H54 (cell line): ENCODE data around the gene DGCR2.
A peak's percentile ranks its signal among the peaks of the same experiment; 100 is the strongest.

ENCODE experiments used
- DNase-seq: peaks from one replicate; pipeline ENCODE4 v3.0.0; 2011; ENCODE audit warnings: low spot score, mixed read lengths; ENCODE audit not compliant: insufficient read length
- FAIRE-seq: peaks from 3 replicates; lab custom pipeline; 2011; peaks lifted over from hg19 to GRCh38; lab: Jason Lieb, UNC
- POLR2A ChIP-seq: IDR thresholded peaks from 2 replicates; pipeline ENCODE4 v1.6.1; 2011; ENCODE audit warnings: low read depth, mild to moderate bottlenecking, low read length

DGCR2 gene

DNA sequence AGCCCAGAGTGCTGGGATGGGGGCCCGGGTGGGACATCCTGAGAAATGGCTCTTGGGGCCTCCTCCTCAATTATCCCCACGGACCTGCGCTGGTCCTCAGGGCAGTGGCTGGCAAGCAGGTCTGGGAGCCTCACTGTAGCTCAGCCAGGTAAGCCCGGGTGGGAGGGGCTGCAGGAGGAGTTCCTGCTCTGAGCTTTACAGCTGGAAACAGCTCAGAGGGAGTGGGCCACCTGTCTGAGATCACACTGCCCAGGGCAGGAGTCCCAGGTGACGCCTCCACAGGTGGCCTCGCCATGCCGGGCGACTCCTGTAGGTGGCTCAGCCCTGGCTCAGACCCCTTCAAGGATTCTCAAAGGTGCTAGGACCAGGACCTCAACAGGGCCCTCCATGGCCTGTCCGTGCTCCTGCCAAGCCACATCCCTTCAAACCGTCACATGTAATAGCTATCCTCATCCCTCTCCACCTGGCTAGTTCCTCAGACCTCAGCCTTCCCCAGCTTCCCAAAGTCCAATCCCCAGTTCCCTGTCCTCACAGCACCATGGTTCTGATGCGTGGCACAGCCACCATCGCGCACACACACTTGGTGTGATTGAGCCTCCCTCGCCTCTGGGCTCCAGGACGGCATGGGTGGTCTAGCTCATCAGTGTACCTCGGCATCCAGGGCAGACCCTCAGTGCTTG is 5.3 kb upstream of the DGCR2 start:
- DNase-seq (no peak), FAIRE-seq (no peak)
- no peak for TF ChIP-seq POLR2A

DNA sequence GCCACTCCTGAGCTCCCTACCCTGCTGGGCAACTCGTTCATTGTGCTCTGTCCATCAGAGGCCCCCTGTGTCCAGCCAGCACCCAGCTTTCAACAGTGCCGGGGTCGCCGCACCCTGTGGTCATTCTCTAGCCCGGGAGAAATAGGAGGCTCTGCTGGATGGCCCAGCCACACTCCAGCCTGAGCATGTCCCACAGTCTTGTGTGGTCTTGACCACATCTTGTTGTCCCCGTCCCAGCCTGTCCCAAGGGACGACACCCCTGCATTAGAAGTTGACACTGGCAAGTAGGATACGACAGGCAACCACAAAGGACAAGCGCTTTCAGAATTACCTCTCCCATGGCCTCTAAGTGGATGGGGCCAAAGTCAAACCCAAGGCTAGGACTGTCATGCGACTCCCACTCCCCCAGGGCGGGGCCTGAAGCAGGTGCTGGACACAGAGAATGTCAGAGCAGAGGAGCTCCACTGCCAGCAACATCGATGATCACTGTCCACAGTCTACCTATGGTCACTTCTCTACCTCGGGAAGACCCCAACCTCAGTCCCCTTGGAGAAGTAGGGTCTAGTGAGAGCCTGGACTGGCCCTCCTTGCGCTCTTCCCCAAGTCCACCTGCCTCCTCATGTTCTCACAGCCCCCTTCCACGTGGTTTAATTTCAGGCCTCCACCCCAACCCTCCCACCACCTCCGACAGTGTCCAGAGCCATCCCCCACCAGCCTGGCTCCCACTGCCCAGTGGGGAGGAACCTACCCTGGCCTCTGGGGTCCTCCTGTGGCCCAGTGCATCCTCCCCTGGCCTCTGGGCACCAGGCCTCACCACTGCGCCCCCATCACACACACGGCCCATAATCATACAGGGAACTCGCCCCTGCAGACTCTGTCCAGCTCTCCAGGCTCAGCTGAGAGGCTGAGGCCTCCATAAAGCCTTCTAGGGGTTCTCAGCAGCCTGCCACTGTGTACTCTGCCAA is 4.4 kb upstream of the DGCR2 start:
- FAIRE-seq (no peak), DNase-seq (no peak)
- no peak for TF ChIP-seq POLR2A

DNA sequence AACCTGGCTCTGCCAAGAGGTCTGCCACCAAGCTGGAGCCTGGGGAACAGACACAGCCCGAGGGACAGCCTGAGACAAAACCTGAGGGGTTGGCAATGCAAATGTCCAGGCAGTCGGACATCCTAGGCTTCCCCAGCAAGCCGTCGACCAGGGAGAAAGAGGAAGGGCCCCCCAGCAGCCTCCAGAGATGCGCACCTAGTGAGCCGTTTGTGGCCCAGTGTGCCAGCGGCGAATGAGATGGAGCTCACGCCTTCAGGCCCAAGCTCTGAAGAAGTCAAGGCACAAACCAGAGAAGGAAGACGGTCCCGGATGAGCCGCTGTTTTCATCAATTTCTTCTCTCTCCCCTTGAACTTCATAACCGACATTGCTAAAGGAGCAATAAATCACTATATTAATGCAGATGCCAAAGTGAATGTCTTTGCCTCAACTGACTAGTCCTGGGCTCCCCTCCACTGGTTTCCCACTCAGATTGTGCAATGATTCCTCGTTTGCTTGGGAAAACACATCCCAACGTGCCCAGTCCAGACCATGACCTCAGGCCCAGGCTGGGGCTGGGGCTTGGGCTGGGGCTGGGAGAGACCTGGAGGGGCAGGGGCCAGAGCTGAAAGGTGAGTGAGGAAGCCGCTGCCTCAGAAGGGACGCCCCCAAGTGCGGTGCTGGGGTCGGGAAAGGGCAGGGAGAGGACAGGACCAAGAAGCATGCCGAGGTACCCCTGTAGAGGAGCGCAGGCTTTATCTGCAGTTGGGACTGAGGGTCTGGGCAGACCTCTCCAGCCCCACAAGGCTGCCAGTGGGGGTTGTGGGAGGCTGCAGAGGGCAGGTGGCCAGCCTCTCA is 3.5 kb upstream of the DGCR2 start:
- no peak for TF ChIP-seq POLR2A
- FAIRE-seq (no peak), DNase-seq (no peak)

DNA sequence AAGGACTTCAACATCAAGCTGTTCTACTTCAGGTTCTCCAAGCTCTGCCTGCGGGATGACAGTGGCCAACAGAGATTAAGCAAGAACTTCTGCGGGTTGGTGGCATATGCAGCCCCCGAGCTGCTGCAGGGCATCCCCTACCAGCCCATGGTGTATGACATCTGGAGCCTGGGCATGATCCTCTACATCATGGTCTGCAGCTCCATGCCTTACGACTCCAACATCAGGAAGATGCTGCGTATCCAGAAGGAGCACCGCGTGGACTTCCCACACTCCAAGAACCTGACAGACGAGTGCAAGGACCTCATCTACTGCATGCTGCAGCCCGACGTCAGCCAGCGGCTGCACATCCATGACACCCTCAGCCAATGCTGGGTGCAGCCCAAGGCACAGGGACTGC is 2.8 kb upstream of the DGCR2 start:
- TF ChIP-seq POLR2A = no peak
- FAIRE-seq = no peak
- no peak for DNase-seq

DNA sequence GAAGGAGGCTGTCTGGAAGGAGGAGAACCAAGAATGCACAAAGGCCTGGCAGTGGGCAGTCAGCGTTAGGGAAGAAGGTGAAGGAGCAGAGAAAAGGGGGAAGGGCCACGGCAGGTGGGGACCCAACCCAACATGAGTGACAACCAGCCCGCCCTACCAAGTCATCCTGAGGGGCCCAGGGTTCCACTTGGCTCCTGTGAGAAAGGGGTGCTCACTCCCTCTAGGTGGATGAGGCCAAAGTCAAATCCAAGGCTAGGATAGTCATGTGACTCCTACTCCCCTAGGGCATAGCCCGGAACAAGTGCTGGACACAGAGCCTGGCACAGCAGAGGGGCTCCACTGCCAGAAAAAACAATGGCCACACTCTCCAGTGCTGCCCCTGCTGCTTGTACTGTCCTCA is 2.2 kb upstream of the DGCR2 start:
- FAIRE-seq (no peak), DNase-seq (no peak)
- no peak for TF ChIP-seq POLR2A

DNA sequence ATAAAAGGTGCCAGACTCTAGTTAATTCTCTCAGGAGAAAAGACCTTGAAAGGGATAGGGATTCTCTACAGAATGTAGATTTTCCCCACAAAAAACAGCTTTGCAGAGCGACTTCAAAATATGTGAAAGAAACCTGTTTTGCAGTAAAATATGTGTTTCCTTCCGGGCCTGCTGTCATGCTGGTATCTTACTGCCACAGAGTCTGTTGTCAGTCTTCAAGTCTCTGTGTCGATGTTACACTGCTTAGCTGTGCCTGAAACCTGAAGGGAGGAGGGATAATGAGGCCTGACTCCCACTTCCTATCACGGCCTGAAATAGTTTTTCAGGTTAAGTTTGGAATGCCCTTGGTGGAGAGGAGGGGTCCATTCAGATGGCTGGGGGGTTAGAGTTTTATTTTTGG is 1.7 kb upstream of the DGCR2 start:
- DNase-seq (no peak), FAIRE-seq (no peak)
- no peak for TF ChIP-seq POLR2A

DNA sequence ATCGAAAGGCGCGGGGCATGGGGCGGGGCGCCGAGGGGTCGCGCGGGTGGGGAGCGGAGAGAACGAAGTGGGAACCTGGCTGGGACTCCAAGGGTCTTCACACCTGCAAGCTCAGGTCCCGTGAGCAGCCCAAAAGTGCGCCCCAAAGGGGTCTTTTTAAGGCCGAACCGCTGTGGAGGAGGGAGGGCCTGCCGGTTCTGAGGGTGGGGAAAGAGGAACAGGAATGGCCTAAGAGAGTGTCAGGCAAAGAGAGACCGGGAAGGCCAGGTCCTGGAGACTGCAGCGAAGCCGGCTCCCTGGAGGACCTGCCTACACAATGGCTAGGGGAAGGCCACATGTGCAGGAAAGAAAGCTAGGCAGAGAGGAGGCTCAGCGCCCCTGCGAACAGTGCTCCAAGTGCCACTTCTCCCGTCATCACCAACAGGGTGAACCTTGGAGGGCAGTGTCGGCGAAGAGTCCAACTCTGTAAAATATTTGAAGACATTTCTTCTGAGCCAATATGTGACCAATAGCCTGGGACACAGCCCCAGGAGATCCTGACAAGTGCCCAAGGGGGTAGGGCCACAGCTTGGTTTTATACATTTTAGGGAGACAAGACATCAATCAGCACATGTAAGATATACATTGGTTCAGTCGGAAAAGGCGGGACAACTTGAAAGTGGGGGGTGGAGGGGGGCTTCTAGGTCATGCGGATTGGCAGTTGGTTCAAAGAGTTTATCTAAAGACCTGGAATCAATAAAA is 710 bp upstream of the DGCR2 start:
- FAIRE-seq (no peak), DNase-seq (peak; percentile 27)
- TF ChIP-seq POLR2A = no peak

DNA sequence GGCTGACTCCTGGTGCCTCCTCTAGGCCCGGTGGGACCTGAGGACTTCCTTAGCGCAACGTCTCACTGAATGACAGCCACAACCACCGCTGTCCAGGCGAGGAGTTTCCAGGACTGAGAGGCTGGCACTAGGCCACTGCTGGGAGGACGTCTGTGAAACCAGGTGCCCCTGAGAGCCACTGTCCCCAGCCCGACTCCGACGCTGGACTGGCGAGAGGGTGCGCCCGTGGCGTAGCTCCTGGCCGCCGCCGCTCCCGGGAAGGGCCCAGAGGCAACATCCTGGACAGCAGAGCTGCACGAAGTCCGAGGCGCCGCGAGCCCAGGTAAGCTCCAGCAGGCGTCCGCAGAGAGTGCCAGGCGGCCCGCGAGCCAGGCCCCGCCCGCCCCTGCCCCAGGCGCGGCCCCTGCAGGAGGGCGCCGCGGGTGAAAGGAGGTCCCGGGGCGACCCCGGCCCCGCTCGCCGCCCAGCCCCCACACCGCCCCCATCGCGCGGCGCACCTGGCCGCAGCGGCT is 525 bp downstream of the DGCR2 start:
- no peak for TF ChIP-seq POLR2A
- DNase-seq (peak; percentile 23), FAIRE-seq (no peak)

DNA sequence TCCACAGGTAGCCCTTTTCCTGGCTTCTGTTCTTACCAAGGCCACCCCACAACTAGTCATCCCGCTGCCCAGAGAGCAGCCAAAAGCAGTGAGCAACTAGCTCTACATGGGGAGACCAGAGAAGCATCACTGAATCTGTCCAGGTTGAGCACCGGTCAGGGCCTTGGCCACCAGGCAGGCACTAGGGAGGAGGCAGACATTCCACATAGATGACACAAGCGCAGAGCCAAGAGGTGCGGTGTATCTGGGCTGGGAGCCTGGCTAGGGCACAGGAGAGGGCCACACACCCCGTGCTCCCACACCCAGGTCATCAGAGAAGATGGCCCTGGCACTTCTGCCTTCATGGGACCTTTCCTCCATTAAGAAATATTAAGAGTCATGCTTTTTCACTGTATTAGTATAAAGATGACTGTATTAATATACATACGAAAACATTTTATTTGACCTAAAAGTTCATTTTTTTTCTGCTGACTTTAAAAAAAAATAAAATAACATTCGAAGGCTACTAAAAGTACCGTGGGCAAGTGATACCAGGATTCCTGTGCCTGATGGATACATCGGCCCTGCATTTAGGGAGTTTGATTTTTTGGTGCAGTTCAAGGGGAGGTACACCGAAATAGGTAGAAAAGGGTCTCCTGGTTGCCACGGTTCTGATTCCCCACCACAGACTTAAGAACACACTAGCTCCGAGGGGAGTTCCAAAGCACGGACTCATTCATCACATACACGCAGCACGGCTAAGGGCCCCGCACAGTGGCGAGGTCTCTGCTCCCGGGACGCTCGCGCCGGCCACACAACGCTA is 1.2 kb downstream of the DGCR2 start:
- DNase-seq (peak; percentile 82), FAIRE-seq (peak; percentile 53)
- no peak for TF ChIP-seq POLR2A

DNA sequence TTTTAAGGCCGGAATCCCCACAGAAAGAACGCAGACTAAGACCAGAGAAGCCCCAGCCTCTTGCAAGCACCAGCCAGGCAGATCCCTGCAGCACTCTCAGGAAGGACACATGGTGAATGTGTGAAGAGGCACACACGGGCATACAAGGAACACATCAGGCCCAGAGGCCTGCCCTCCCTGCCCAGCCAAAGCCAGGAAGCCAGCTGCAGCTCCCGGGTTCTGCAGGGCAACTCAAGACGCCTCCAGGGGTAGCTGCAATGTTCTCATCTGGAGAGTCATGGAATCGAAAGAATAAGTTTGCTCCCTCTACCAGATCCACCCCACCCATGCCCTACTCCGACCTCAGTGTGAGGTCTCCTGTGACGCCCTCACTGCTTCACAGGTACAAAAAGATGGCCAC is 2.3 kb downstream of the DGCR2 start:
- FAIRE-seq (no peak), DNase-seq (no peak)
- TF ChIP-seq POLR2A = no peak

DNA sequence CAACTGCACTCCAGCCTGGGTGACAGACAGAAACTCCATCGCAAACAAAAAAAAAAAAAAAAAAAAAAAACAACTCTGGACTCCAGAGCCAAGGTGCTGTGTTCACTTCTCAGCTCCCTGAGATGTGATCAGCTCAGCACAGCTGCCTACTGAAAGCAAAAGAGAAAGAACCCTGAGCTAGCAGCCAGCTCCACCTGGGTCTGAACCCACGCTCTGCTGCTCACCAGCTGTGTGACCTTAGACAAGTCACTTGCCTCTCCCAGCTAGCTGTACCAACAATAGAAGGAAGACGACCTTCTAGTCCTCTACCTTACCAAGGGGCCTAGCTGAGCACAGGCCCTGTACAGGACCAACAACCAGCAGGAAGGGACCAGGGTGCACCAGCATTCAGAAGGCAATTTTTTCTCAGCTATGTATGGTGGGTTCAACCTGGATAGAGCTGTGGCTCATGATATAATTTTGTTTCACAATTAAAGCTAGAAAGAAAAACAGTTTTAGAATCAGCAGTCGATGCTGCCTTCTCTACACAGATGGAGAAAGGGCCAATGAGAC is 3.8 kb downstream of the DGCR2 start:
- DNase-seq (no peak), FAIRE-seq (no peak)
- TF ChIP-seq POLR2A = no peak

DNA sequence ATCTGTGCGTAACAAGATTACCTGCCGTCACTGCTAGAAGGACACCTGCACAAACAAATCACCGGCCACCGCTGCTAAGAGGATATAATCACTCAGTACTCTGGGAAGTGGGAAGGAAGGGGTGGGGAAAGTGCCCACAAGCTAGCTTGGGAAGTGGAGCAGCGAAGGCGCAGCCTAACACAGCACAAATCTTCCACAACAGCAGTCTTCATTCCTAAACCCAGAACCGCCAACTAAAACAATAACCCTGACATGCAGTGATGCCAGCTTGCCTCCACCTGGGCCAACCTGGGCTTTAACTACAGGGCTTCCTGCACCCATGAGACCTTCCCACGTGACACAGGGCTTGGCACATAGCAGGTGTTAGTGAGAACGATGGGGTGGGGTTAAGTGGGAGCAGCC is 5.1 kb downstream of the DGCR2 start:
- TF ChIP-seq POLR2A = no peak
- no peak for DNase-seq
- FAIRE-seq = no peak
